Activated T-cell treated with anti-CD3 and anti-CD28 coated beads, Interleukin-2, amount 50 U/mL, for 72 hours (primary cell): ENCODE measurements around the gene FIG4. TPM values are rescaled to one million over a fixed set of nuclear protein-coding genes. Genes with fewer than 3 reads are reported as not detected.

Experiments used
- ATAC-seq, 2 donors: fragments of 150-1000 bp; cut with Tn5 transposase; replicated peaks in 1 of 2; 2 replicates each; pipeline ENCODE4 v1.10.0; 2021; ENCODE audit warnings: moderate library complexity in 2 of 2, mild to moderate bottlenecking in 1 of 2
- DNase-seq, 2 donors: peaks; one replicate each; pipeline ENCODE4 v3.0.0; 2021 to 2022; ENCODE audit warnings: mixed read lengths in 1 of 2
- H3K27ac Mint-ChIP-seq: one replicate; pipeline ENCODE4 v1.8.0; 2022; ENCODE audit warnings: mild to moderate bottlenecking, moderate library complexity, mixed read lengths
- H3K27me3 Mint-ChIP-seq: one replicate; pipeline ENCODE4 v1.8.0; 2022; ENCODE audit warnings: low read depth, mixed read lengths
- H3K36me3 Mint-ChIP-seq, 2 donors: one replicate each; pipeline ENCODE4 v1.8.0; 2022; ENCODE audit warnings: mixed read lengths in 2 of 2, mild to moderate bottlenecking in 1 of 2; ENCODE audit not compliant: insufficient read depth in 2 of 2
- H3K4me1 Mint-ChIP-seq: one replicate; pipeline ENCODE4 v1.8.0; 2022; ENCODE audit warnings: low read depth, mixed read lengths
- H3K4me3 Mint-ChIP-seq, 2 donors: one replicate each; pipeline ENCODE4 v1.8.0; 2022; ENCODE audit warnings: mild to moderate bottlenecking in 2 of 2, mixed read lengths in 2 of 2, moderate library complexity in 2 of 2
- H3K9me3 Mint-ChIP-seq, 2 donors: one replicate each; pipeline ENCODE4 v1.8.0; 2022; ENCODE audit warnings: mixed read lengths in 2 of 2
- total RNA-seq, 2 donors: library from RNA; stranded (reverse); gene quantifications; one replicate each; pipeline ENCODE4 v1.2.3, GENCODE V29; 2022

Gene FIG4
- total RNA-seq = 10 to 100 TPM; 15.0 to 21.0 TPM

DNA sequence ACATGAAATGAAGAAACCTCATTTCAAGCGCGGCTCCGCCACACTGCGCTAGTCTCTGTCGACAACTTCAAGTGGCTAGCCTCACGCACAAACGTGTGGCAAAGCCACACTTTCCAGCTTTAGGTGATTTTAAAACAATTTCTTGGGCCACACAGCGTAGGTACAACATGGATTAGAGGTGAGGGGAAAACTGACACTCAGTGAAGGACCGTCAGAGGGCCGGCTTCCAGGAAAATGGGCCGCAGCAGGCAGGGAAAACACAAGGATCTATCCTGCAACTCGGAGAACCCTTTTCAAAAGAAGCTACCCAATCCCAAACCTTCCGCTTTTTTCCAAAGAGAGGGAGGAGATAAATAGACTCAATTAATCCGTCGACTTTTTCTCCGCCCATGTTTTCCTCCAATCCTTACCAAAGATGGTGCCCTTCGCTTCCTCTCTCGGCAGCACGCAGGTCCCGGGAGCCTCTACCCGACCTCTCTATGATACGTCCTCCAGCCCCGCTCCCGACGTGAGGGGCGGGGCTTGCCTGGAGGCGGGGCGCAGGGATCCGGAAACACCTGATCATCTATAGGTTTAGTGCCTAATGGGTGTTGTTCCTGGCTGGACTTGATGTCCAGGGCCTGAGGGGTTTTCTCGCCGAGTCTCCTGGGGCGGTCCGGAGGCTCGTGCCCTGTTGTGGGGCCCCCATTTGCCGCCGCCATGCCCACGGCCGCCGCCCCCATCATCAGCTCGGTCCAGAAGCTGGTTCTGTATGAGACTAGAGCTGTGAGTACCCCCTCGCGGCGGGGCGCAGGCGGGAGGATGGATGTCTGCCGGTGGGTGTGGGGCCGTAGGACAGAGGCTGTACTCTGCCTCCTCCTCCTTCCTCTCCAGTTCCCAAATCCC is at the start of gene FIG4, which contains the start of gene AK9:
TSS of gene FIG4 (plus strand) at position 560 of the 885 bp plus-strand sequence. CDS start at position 700, 140 bp downstream.
TSS of gene AK9 (minus strand) at position 466 of the 885 bp plus-strand sequence. CDS start 15,457 bp downstream, outside the sequence.
- peak within 1 kb of the TSS; percentile 90 to 96 for H3K4me3 Mint-ChIP-seq

DNA sequence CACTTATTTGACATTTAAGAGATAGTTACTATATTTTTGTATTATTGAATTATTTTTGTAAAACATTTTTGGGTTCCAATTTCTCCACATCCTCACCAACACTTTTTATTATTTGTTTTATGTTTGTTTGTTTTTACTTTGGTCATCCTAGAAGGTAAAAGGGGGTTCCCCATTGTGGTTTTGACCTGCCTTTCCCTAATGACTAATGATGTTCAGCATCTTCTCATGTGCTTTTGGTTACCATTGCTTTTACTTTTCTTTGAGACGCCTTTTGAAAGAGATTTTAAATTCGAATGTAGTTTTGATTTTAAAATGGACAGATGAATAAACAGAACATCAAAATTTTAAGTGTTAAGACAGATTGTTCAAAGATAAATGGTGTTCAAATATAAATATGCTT is 47.0 kb upstream of the FIG4 start:
- ATAC-seq (no peak), DNase-seq (no peak)
- Mint-ChIP-seq H3K9me3 (peaks cover 3 to 5% of the 10 kb centered on the region in 2 donors), H3K4me1 (no peaks in the 10 kb centered on the region), H3K27me3 (no peaks in the 10 kb centered on the region), H3K4me3 (no peak overlapping the region), H3K36me3 (peaks cover 6 to 18% of the 10 kb centered on the region in 2 donors), H3K27ac (no peak overlapping the region)

More for the DNA sequence above, at the start of gene FIG4, which contains the start of gene AK9:
- DNase-seq = peak; percentile 94
- Mint-ChIP-seq H3K9me3 (no peaks in the 10 kb centered on the region), H3K36me3 (peaks cover 0 to 5% of the 10 kb centered on the region in 2 donors), H3K27me3 (no peaks in the 10 kb centered on the region), H3K4me1 (peaks cover 46% of the 10 kb centered on the region), H3K27ac (peak within 1 kb of the TSS; percentile 85)
- ATAC-seq = peak; percentile 96 to 97

DNA sequence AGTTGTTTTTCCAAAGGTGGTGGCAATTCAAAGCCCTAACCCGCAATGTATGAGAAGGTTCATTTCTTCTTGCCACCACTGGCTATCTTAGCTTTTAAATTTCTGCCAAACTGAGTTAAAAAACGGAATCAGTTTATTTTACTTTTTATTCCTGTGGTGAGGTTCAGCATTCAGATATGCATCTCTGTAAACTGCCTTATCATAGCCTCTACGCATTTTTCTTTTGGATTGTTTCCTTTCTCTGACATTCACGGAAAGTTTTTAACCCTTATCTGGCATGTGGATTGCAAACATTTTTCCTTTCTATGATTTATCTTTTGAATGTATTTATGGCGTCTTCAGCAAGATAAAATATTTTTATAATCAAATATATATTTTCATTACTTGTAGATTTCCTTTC is 37.8 kb upstream of the FIG4 start:
- Mint-ChIP-seq H3K9me3 (peaks cover 0 to 2% of the 10 kb centered on the region in 2 donors), H3K4me3 (no peak overlapping the region), H3K4me1 (no peaks in the 10 kb centered on the region), H3K36me3 (peaks cover 0 to 1% of the 10 kb centered on the region in 2 donors), H3K27ac (no peak overlapping the region), H3K27me3 (no peaks in the 10 kb centered on the region)
- ATAC-seq = no peak
- DNase-seq = no peak

DNA sequence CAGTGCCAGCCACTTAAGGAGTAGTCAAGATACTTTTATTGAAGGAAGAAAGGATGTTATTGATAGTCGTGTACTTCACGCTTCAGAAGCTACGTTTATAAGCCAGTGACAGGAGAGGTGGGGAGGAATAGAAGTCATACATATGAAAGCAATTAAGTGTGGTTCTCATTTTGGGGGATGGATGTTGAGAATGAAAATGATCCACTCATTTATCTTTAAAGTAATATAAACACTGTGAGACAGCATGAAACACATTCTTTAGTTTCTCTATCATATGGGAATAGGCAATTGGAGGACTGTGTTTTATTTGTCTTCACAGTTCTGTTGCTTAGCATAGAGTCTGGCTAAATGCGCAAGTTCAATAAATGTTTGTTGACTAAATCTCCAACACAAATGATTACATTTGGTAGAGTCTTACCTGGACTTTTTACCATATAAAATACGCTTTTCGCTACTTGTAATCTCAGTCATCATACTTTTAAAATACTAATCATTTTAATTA is 35.3 kb upstream of the FIG4 start:
- DNase-seq = no peak

DNA sequence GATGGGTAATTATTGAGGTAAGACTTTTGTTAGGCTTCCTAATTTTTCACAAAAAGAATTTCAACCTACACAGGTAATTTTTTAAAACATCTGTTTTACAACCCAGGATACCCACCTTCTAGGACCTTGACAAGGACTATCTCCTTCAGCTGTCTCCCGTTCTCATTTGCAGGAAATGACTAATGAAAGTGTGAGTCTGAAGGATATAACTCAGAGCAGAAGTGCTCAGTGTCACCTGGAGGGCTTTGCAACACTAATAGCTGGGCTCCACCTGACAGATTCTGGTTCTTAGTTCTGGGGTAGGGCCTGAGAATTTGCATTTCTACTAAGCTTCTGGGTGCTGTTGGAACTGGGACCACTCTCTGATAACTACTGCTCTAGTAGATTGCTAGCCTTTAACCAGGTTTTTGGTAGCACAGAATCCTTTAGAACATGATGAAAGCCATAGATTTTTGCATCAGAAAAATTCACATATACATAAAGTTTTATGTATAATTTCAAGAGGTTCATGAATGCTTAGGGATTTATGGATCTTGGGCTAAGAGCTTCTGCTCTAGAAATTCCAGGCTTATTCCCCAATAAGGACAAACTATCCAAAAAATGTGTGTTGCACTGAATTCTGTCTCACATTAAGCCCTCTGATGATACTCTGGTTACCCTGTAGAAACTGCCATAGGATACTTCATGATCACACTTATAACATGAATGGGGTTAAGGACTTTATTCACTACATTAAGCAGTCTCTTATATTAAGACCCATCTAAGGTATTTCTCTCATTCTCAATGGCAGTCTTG is 30.4 kb upstream of the FIG4 start:
- Mint-ChIP-seq H3K4me3 (no peak overlapping the region), H3K27ac (no peak overlapping the region), H3K27me3 (no peaks in the 10 kb centered on the region), H3K9me3 (no peaks in the 10 kb centered on the region), H3K4me1 (peaks cover 12% of the 10 kb centered on the region), H3K36me3 (no peaks in the 10 kb centered on the region)
- peak; percentile 85 to 91 for ATAC-seq
- peak; percentile 6 to 11 for DNase-seq

More for the DNA sequence above, 35.3 kb upstream of the FIG4 start:
- no peak for ATAC-seq
- Mint-ChIP-seq H3K36me3 (peaks cover 0 to 1% of the 10 kb centered on the region in 2 donors), H3K27ac (no peak overlapping the region), H3K9me3 (peaks cover 0 to 2% of the 10 kb centered on the region in 2 donors), H3K27me3 (no peaks in the 10 kb centered on the region), H3K4me3 (no peak overlapping the region), H3K4me1 (peaks cover 10% of the 10 kb centered on the region)

DNA sequence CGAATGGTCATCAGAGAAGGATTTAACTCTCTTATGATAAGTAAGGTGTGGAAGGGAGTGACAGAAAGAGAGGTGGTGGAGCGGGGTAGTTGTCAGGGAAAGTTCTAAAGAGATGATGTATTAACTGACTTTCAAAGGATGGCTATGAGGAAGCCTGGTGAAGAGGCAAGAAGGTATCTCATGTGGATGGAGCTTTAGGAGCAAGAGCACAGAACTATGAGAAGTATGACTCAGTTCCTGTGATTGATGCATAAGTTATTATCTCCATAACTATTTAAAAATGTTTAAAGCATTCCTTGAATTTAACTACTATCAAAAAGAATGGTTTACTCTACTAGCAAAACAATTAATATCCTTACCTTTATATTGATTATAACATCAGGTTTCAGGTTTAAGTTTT is 28.9 kb upstream of the FIG4 start:
- Mint-ChIP-seq H3K27me3 (no peaks in the 10 kb centered on the region), H3K4me3 (no peak overlapping the region), H3K9me3 (no peaks in the 10 kb centered on the region), H3K27ac (no peak overlapping the region), H3K36me3 (no peaks in the 10 kb centered on the region), H3K4me1 (peaks cover 12% of the 10 kb centered on the region)
- ATAC-seq = no peak
- no peak for DNase-seq

DNA sequence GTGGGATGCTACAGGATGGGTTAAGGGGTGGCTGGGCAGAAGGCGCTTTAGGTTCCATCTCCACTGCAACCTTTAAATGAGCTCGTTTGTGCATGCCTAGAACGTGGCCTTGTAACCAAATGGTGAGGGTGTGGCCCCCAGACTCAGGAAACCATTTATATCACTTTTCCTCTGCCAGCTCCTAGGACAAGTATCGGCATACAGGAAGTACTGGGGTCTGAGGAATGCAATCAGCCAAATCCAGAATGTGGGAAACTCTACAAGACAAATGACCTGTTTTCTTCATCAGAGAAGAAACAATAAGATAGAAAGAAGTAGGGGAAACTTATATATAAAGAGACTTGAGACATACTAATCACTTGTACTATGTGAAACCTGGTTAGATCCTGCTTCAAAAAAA is 21.3 kb upstream of the FIG4 start:
- Mint-ChIP-seq H3K27me3 (no peaks in the 10 kb centered on the region), H3K27ac (no peak overlapping the region), H3K4me1 (no peaks in the 10 kb centered on the region), H3K9me3 (no peaks in the 10 kb centered on the region), H3K4me3 (no peak overlapping the region), H3K36me3 (peaks cover 0 to 1% of the 10 kb centered on the region in 2 donors)
- ATAC-seq (no peak), DNase-seq (no peak)

DNA sequence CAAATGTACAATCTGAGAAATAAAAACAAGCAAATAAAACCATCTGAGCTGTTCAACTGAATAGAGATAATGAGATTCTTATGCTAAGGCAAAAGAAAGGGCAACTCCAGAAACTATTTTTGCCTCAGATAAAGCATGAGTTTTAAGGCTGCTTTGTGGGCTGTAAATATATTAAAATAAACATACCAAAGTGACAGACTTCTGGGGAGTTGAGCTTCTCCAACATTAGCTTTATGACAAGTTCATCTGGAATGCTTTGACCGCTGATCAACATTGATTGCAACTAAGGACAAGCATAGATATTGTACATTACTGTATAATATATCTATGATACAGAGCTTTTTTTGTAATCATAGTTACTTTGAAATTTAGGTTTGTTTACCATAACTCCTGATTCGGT is 19.4 kb upstream of the FIG4 start:
- H3K4me3 Mint-ChIP-seq = no peak overlapping the region
- ATAC-seq = no peak
- no peaks in the 10 kb centered on the region for H3K4me1 Mint-ChIP-seq

DNA sequence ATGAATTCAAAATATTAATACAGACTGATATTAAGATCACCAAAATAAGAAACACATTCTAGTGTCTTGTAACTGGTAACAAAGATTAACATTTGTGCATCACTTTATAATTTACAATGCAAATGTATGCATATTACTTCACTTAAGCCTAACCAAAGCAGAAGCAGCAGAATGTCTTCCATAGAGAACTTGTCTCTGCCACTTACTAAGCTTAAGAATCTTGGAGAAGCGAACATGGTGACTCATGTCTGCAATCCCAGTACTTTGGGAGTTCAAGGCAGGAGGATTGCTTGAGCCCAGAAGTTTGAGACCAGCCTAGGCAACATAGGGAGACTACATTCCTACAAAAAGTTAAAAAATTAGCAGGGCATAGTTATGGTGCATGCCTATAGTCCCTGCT is 18.9 kb upstream of the FIG4 start:
- H3K27ac Mint-ChIP-seq = no peak overlapping the region
- no peaks in the 10 kb centered on the region for H3K27me3 Mint-ChIP-seq
- DNase-seq (no peak), ATAC-seq (no peak)
- H3K36me3 Mint-ChIP-seq = peaks cover 0 to 2% of the 10 kb centered on the region in 2 donors
- peaks cover 0 to 3% of the 10 kb centered on the region in 2 donors for H3K9me3 Mint-ChIP-seq
- H3K4me3 Mint-ChIP-seq = no peak overlapping the region
- no peaks in the 10 kb centered on the region for H3K4me1 Mint-ChIP-seq

More for the DNA sequence above, 19.4 kb upstream of the FIG4 start:
- H3K9me3 Mint-ChIP-seq = peaks cover 0 to 1% of the 10 kb centered on the region in 2 donors
- no peak overlapping the region for H3K27ac Mint-ChIP-seq
- DNase-seq = no peak
- peaks cover 0 to 2% of the 10 kb centered on the region in 2 donors for H3K36me3 Mint-ChIP-seq
- H3K27me3 Mint-ChIP-seq = no peaks in the 10 kb centered on the region

DNA sequence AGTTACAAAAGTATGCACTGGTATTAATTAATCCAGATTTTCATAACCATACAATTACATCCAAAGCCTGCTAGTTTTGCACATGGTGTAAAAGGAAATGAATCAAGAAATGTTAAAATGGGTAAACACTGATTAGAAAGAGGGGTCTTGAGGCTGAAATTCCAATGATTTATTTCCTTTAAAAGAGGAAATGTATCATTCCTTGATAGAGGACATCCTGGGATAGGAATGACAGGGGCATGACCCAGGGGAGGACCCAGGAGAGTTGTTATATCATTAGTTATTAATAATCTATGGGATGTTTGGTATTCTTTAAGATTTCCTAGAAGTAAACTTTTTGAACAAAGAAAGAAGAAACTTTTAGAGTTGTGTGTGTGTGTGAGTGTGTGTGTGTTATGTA is 18.3 kb upstream of the FIG4 start:
- no peaks in the 10 kb centered on the region for H3K4me1 Mint-ChIP-seq
- ATAC-seq (no peak), DNase-seq (no peak)
- peaks cover 0 to 2% of the 10 kb centered on the region in 2 donors for H3K36me3 Mint-ChIP-seq
- peaks cover 0 to 3% of the 10 kb centered on the region in 2 donors for H3K9me3 Mint-ChIP-seq
- H3K27me3 Mint-ChIP-seq = no peaks in the 10 kb centered on the region
- H3K27ac Mint-ChIP-seq = no peak overlapping the region
- H3K4me3 Mint-ChIP-seq = no peak overlapping the region

DNA sequence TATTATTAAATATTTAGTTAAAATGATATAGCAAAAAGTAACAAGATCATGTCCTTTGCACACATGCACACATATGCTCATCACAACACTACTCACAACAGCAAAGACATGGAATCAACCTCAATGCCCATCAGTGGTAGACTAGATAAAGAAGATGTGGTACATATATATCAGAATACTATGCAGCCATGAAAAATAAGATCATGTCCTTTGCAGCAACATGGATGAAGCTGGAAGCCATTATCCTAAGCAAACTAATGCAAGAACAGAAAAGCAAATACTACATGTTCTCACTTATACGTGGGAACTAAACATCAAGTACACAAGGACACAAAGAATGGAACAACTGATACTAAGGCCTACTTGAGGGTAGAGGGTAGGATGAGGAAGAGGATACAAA is 14.4 kb upstream of the FIG4 start:
- DNase-seq = no peak
- ATAC-seq = no peak
- H3K4me3 Mint-ChIP-seq = no peak overlapping the region
- peaks cover 2 to 3% of the 10 kb centered on the region in 2 donors for H3K9me3 Mint-ChIP-seq
- H3K4me1 Mint-ChIP-seq = peaks cover 20% of the 10 kb centered on the region
- H3K27me3 Mint-ChIP-seq = no peaks in the 10 kb centered on the region
- no peak overlapping the region for H3K27ac Mint-ChIP-seq
- peaks cover 1 to 8% of the 10 kb centered on the region in 2 donors for H3K36me3 Mint-ChIP-seq

DNA sequence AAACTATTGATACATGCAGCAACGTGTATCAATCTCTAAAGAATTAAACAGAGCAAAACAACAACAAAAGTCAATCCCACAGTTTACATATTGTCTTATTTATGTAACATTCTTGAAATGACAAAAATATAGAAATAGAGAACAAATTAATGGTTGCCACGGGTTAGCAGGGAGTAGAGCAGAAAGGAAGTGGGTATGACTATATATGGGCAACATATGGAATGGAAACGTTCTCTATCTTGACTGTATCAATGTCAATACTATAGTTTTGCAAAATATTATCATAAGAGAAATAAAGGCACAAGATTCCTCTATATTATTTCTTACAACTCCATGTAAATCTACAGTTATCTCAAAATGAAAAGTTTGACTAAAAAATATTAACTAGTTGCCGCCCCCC is 12.9 kb upstream of the FIG4 start:
- H3K4me3 Mint-ChIP-seq = no peak overlapping the region
- no peak for DNase-seq
- peaks cover 1 to 11% of the 10 kb centered on the region in 2 donors for H3K36me3 Mint-ChIP-seq
- ATAC-seq = no peak
- H3K27me3 Mint-ChIP-seq = no peaks in the 10 kb centered on the region
- H3K9me3 Mint-ChIP-seq = peaks cover 3 to 4% of the 10 kb centered on the region in 2 donors
- no peak overlapping the region for H3K27ac Mint-ChIP-seq
- H3K4me1 Mint-ChIP-seq = peaks cover 29% of the 10 kb centered on the region
